OCI-LY1 (cell line): ENCODE measurements around the gene ZNF780A.
"Not testable (repeated sequence)": the region's sequence is repeated elsewhere in the genome, so short reads cannot be mapped to it uniquely, and the experiment has no call there.

ENCODE experiments used
- CTCF ChIP-seq: fragments of 200-600 bp; sonication (generic), shearing (Covaris generic); IDR thresholded peaks from 2 replicates; pipeline ENCODE4 v1.5.1; 2017; ENCODE audit warnings: mild to moderate bottlenecking, antibody characterized with exemption, low read length, moderate library complexity, mixed read lengths
- EZH2 ChIP-seq: fragments of 200-600 bp; sonication (generic), shearing (Covaris generic); IDR thresholded peaks from 2 replicates; pipeline ENCODE4 v1.8.0; 2017; ENCODE audit warnings: borderline replicate concordance, mixed run types, mild to moderate bottlenecking, antibody characterized with exemption, low read length, moderate library complexity, mixed read lengths

- TF ChIP-seq CTCF, EZH2: not testable (repeated sequence)
These were observed 21.5 kb upstream of the ZNF780A start for GRCh38 chr19:40112271-40112670.
